Left lung (tissue), 14 donors: ENCODE measurements around the gene APOL4. TPM values are rescaled to one million over a fixed set of nuclear protein-coding genes. Genes with fewer than 3 reads are reported as not detected.
"Not testable (repeated sequence)": the region's sequence is repeated elsewhere in the genome, so short reads cannot be mapped to it uniquely, and the experiment has no call there.

Experiments used
- ATAC-seq: fragments of 200-7000 bp; cut with Tn5 transposase; one replicate; pipeline ENCODE4 v1.9.1; 2020; ENCODE audit warnings: moderate library complexity
- DNase-seq, 4 donors: peaks; one replicate each; pipeline ENCODE4 v3.0.0-alpha.2; 2013 to 2020
- H3K27ac ChIP-seq, 2 donors: fragments of 200-600 bp; sonication (generic) in 1 of 2; one replicate each; pipeline versions ENCODE4 v1.5.0 to v1.8.0; 2020 to 2021
- H3K27me3 ChIP-seq, 2 donors: fragments of 200-600 bp; sonication (generic) in 1 of 2; one replicate each; pipeline versions ENCODE4 v1.5.0 to v1.8.0; 2020 to 2021
- H3K36me3 ChIP-seq, 2 donors: fragments of 200-600 bp; sonication (generic) in 1 of 2; one replicate each; pipeline versions ENCODE4 v1.5.0 to v1.8.0; 2020 to 2021
- H3K4me1 ChIP-seq, 2 donors: fragments of 200-600 bp; one replicate each; pipeline ENCODE4 v1.8.0; 2021
- H3K4me3 ChIP-seq, 2 donors: fragments of 200-600 bp; sonication (generic) in 1 of 2; one replicate each; pipeline versions ENCODE4 v1.5.0 to v1.8.0; 2020 to 2021; ENCODE audit warnings: mild to moderate bottlenecking in 1 of 2
- H3K9me3 ChIP-seq, 2 donors: fragments of 200-600 bp; sonication (generic) in 1 of 2; one replicate each; pipeline versions ENCODE4 v1.5.0 to v1.8.0; 2020 to 2021
- CTCF ChIP-seq, 2 donors: fragments of 200-600 bp; sonication (generic) in 1 of 2; IDR thresholded peaks; one replicate each; pipeline versions ENCODE4 v1.5.0 to v1.8.0; 2021; ENCODE audit warnings: antibody characterized with exemption in 2 of 2
- intact Hi-C, 2 donors: fragments of 100-400 bp; cut with DNase I; formaldehyde crosslinking; loops; one replicate each; pipeline versions ENCODE4 v1.11.2 to v1.14.2; 2022
- long read RNA-seq, 12 donors: library from polyadenylated mRNA in 2 of 12; unstranded in 2 of 12; transcript quantifications; one replicate each; pipeline ENCODE4 v2.0.0 and lab custom pipeline, GENCODE V29; 2019 to 2026
- polyA plus RNA-seq, 6 donors: library from polyadenylated mRNA; unstranded; fragments of 120-200 nt; gene quantifications; one replicate each; pipeline ENCODE4 v1.2.1, GENCODE V29; 2013; ENCODE audit not compliant: insufficient read length in 6 of 6
- total RNA-seq, 2 donors: library from RNA; stranded (reverse); fragmentation: NEBNext Ultra II Directional; extraction: Animal tissue kit (Norgen Biotek cat#: 25700); gene quantifications; one replicate each; pipeline ENCODE4 v1.2.1, GENCODE V29; 2021
- donor health status: DM: no; HTN: yes; CAD: no.
- donor health status: DM: no; HTN: no; CAD: no.

Gene APOL4
- total RNA-seq (10 to 100 TPM in 1 of 2 donors, 1 to 10 TPM in 1; 8.5 to 12.8 TPM), polyA plus RNA-seq (10 to 100 TPM in 3 of 6 donors, 1 to 10 TPM in 3; 4.9 to 18.6 (median 10.6) TPM)
- long read RNA-seq, donor 1 = 0 reads
- long read RNA-seq, donor 2 = 0 reads
- long read RNA-seq, donor 3 = 0 reads
- long read RNA-seq, donor 4, partial matches to known transcripts = 7 of 7 reads
- long read RNA-seq, donor 4, other reads (novel, unspliced or antisense) = 0 of 7 reads
- long read RNA-seq, donor 5 = 0 reads
- long read RNA-seq, donor 6, partial matches to known transcripts = 5 of 5 reads
- long read RNA-seq, donor 6, other reads (novel, unspliced or antisense) = 0 of 5 reads
- long read RNA-seq, donor 7 = 0 reads
- long read RNA-seq, donor 8, partial matches to known transcripts = 0 of 1 reads
- long read RNA-seq, donor 8, other reads (novel, unspliced or antisense) = 0 of 1 reads
- long read RNA-seq, donor 9 = 0 reads
- long read RNA-seq, donor 10, partial matches to known transcripts = 2 of 3 reads
- long read RNA-seq, donor 10, other reads (novel, unspliced or antisense) = 1 of 3 reads
- long read RNA-seq, donor 11 = 0 reads
- long read RNA-seq, donor 12, partial matches to known transcripts = 5 of 5 reads
- long read RNA-seq, donor 12, other reads (novel, unspliced or antisense) = 0 of 5 reads

GRCh38 chr22:36201630-36202319 lies at the start of gene APOL4:
Gene APOL4, minus strand, starts transcription at chr22:36201809. Its CDS starts 75 bp downstream, at chr22:36201734.
- Histone ChIP-seq H3K27ac (peak within 1 kb of the TSS; percentile 48 to 56), H3K4me3 (peak within 1 kb of the TSS in 1 of 2 donors; percentile 19), H3K36me3 (no peaks in the 10 kb centered on the region), H3K4me1 (peaks cover 10 to 31% of the 10 kb centered on the region in 2 donors), H3K9me3 (no peaks in the 10 kb centered on the region), H3K27me3 (no peaks in the 10 kb centered on the region)
- DNase-seq (peak in 3 of 4 donors; percentile 72 to 82 (median 77)), ATAC-seq (peak; percentile 63)
- intact Hi-C loops = no loop called here
- no peak for TF ChIP-seq CTCF (IDR thresholded peaks at IDR 0.05)

- H3K36me3 ChIP-seq, ATAC-seq, H3K4me3 ChIP-seq, DNase-seq, intact Hi-C loops, H3K27ac ChIP-seq, H3K9me3 ChIP-seq, H3K27me3 ChIP-seq: not testable (repeated sequence)
- H3K4me1 ChIP-seq = peaks cover 15 to 32% of the 10 kb centered on the region in 2 donors
Observed at GRCh38 chr22:36250292-36250960, 48.8 kb upstream of the APOL4 start.

- no peaks in the 10 kb centered on the region for H3K27me3 ChIP-seq
- intact Hi-C loops = no loop called here
- H3K36me3 ChIP-seq = no peaks in the 10 kb centered on the region
- H3K4me3 ChIP-seq = no peak overlapping the region
- ATAC-seq (no peak), DNase-seq (no peak)
- H3K4me1 ChIP-seq = peaks cover 8 to 21% of the 10 kb centered on the region in 2 donors
- TF ChIP-seq CTCF (IDR thresholded peaks at IDR 0.05) = no peak
- no peaks in the 10 kb centered on the region for H3K9me3 ChIP-seq
- no peak overlapping the region for H3K27ac ChIP-seq
Observed at GRCh38 chr22:36249160-36249559, 47.6 kb upstream of the APOL4 start.

GRCh38 chr22:36247955-36248354 lies 46.3 kb upstream of the APOL4 start:
- H3K27me3 ChIP-seq = no peaks in the 10 kb centered on the region
- no peak overlapping the region for H3K27ac ChIP-seq
- no peak for TF ChIP-seq CTCF (IDR thresholded peaks at IDR 0.05)
- intact Hi-C loops = no loop called here
- no peak overlapping the region for H3K4me3 ChIP-seq
- no peaks in the 10 kb centered on the region for H3K36me3 ChIP-seq
- H3K9me3 ChIP-seq = no peaks in the 10 kb centered on the region
- no peak for ATAC-seq
- H3K4me1 ChIP-seq = peaks cover 0 to 11% of the 10 kb centered on the region in 2 donors
- no peak for DNase-seq

GRCh38 chr22:36246718-36247117 lies 45.1 kb upstream of the APOL4 start:
- H3K27me3 ChIP-seq = no peaks in the 10 kb centered on the region
- intact Hi-C loops = no loop called here
- no peak overlapping the region for H3K4me3 ChIP-seq
- H3K27ac ChIP-seq = no peak overlapping the region
- TF ChIP-seq CTCF (IDR thresholded peaks at IDR 0.05) = no peak
- H3K36me3 ChIP-seq = no peaks in the 10 kb centered on the region
- DNase-seq (no peak), ATAC-seq (no peak)
- H3K9me3 ChIP-seq = no peaks in the 10 kb centered on the region
- H3K4me1 ChIP-seq = no peaks in the 10 kb centered on the region
